MM.1S (cell line): ENCODE data around the gene CERS6.

Experiments used
- EZH2 ChIP-seq: fragments of 300-600 bp; sonication (generic); optimal IDR thresholded peaks from 2 replicates; pipeline ENCODE3; 2017; ENCODE audit warnings: low read depth, mild to moderate bottlenecking, antibody characterized with exemption, low read length, mixed read lengths
- TF ChIP-seq, protein P1 (sequence below): fragments of 300-600 bp; sonication (generic); IDR thresholded peaks from 2 replicates; pipeline ENCODE4 v1.5.1; 2016; ENCODE audit warnings: antibody characterized with exemption, low read length, mixed read lengths

DNA sequence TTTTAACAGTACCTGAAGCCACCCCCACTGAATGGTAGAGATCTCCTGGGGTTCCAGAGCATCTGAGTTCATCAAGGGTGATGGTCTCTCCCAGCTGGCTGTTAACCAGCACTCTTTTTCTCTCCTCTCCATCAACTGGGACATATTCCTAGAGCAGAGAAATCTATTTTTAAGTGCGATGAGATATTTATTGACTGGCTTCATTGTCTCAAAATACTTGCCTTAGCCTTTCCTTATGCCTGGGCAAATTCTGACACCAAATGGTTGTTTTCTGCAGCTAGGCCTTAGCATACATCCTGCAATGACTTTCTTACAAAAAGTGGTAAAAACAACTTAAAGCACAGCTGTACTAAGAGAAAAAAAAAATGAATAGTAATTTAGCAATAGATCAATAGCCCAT is 365.9 kb downstream of the CERS6 start:
- TF ChIP-seq, protein P1, sequence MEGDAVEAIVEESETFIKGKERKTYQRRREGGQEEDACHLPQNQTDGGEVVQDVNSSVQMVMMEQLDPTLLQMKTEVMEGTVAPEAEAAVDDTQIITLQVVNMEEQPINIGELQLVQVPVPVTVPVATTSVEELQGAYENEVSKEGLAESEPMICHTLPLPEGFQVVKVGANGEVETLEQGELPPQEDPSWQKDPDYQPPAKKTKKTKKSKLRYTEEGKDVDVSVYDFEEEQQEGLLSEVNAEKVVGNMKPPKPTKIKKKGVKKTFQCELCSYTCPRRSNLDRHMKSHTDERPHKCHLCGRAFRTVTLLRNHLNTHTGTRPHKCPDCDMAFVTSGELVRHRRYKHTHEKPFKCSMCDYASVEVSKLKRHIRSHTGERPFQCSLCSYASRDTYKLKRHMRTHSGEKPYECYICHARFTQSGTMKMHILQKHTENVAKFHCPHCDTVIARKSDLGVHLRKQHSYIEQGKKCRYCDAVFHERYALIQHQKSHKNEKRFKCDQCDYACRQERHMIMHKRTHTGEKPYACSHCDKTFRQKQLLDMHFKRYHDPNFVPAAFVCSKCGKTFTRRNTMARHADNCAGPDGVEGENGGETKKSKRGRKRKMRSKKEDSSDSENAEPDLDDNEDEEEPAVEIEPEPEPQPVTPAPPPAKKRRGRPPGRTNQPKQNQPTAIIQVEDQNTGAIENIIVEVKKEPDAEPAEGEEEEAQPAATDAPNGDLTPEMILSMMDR = no peak
- no peak for TF ChIP-seq EZH2
